SIG-M5 (cell line): ENCODE measurements around the gene RAB43.

ENCODE experiments used
- DNase-seq: peaks from one replicate; lab custom pipeline; 2025; lab: John Stamatoyannopoulos, UW

RAB43 gene

DNA sequence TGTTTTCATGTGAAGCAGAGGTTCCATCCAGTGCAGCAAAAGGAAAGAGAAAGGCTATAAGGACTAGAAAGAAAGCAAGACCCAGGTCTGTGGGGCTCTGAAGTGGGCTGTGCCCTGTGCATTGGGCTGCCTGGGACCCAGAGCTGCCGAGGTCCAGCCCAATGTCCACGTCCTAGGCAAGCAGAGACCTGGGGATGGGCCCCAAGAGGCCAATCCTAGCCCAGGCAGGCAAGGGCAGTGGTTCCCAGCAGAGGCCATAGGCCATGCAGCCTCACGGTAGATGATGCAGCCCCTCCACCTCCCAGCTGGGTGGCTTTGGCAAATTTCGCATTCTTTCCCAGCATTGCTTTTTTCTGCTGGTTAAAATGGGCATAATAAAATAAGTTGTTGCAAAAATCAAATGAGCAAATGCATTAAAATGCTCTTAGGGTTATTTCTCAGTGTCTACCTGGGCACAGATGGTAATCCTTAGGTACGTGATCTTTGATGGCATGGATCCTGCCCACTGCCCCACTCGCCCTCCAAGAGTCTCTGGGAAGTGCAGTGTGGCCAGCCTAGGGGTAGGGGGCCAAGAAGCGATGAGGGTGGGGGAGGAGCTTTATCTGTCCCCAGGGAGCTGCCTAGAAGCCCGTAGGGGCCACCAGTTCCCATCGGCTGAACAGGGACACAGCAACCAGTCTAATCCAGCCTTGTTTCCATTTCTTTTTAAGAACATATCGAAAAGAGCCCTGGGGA lies 83.3 kb downstream of the RAB43 start:
- no peak for DNase-seq
